HG03460 (cell line): ENCODE data around the gene P2RY11.

Experiments used
- ATAC-seq: cut with Tn5 transposase; IDR thresholded peaks from one replicate; pipeline ENCODE4 v1.9.1; 2021; ENCODE audit not compliant: unreplicated experiment

Gene P2RY11

DNA sequence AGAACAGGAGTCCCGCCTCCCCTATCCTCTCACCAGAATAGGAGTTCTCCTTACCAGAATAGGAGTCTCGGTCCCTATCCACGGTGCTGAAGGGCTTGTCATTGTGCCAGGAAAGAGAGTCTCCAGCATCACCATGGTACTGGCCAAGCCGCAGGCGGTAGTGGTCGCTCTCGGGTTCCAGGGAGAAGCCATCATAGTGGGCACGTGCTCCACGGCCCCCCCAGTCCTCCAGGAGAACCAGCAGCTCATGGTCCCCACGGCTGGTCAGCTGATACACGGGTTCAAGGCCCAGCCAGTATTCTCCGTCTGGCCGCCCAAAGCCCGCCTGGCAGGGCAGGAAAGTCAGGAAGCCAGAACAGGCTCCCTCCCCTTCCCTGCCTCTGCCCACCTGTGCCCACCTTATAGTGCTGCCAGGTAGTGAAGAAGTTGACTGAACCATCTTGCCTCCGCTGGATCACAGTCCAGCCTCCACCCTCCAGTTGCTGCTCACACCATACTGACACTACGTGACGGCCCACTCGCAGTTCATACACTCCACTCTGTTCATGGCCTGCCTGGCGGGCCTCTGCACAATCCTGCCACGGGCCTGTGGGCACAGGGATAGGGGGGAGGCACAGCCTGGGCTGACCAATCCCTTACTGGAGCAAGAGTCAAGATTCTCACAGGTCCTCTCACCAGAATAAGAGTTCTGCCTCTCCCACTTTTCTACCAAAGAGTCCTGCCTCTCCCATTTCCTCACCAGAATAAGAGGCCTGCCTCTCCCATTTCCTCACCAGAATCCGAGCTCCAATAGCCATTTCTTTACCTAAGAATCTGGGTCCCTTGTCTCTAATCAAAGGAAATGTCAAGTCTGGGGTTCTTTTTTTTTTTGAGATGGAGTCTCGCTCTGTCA is 18.0 kb upstream of the P2RY11 start:
- ATAC-seq: no peak

DNA sequence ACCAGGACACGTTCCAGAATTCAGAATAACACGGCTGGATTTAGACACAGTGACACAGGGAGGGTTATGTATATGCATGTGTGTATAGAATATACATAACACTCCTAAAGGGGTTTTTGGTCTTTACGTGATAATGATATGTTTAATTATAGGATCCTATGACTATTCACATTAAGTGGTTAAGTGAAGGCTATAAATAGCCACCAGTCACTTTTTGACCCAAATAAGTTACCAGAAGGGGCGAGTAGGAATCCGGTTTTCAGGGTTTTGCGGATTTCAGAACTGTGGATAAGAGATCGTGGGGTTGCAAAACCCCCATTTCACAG is 15.9 kb upstream of the P2RY11 start:
- no peak for ATAC-seq

DNA sequence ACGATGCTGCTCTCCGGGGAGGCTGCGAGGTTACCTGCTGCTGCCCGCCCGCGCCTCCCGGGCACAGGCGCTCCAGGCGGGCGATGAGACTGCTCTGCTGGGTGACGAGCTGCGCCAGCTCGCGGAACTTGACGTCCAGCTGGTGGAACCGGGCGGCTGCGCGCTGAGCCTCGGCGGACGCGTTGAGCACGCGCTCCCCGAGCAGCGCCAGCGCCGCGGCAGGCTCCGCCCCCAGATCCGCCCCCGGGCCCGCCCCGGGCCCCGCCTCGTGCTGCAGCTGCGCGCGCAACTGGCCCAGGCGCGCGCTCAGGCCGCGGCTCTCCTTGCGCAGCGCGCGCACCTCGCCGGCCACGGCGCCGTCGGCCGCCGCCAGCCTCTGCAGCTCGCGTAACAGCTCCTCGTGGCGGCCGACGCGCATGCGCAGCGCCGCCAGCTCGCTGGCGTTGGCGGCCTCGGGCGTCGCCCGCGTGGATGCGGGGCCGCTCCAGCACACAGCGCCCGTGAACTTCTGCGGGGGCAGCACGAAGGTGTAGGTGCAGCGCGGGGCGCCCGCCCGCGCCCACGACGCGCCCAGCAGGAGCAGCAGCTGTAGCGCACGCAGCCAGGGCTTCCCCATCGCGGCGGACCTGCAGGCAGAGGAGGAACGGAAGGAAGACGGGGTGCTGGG is 15.4 kb upstream of the P2RY11 start:
- ATAC-seq: peak; percentile 56

DNA sequence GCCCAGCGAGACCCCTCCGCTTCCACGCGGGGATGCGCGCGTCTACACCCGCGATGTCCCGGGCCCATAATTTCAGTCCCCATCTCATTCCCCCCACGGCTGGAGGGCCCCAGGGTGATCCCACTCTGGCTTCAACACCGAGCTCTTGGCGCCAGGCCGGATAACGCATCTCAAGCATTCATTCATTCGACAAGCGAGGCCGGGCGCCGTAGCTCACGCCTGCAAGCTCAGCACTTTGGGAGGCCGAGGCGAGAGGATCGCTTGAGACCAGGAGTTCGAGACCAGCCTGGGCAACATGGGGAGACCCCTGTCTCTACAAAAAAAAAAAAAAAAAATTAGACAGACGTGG is 14.9 kb upstream of the P2RY11 start:
- ATAC-seq: no peak

DNA sequence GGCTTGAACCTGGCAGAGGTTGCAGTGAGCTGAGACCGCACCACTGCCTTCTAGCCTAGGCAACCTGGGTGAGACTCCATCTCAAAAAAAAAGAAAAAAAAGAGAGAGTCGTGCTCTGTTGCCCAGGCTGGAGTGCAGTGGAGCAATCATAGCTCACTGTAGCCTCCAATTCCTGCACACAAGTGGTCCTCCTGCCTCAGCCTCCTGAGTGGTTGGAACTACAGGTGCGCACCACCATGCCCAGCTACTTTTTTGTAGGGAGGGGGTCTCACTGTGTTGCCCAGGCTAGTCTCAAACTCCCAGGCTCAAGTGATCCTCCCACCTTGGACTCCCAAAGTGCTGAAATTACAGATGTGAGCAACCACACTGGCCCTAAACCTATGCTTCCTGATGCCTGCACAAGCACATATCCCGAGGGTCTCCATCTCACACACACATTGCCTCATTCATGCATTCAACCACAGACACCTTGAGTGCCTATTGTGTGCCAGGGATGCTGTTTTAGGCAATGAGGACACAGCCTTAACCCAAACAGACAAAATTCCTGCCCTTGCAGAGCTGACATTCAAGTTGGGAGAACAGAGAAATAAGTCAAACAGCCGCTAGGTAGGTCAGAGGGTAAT is 11.2 kb upstream of the P2RY11 start:
- ATAC-seq: no peak

DNA sequence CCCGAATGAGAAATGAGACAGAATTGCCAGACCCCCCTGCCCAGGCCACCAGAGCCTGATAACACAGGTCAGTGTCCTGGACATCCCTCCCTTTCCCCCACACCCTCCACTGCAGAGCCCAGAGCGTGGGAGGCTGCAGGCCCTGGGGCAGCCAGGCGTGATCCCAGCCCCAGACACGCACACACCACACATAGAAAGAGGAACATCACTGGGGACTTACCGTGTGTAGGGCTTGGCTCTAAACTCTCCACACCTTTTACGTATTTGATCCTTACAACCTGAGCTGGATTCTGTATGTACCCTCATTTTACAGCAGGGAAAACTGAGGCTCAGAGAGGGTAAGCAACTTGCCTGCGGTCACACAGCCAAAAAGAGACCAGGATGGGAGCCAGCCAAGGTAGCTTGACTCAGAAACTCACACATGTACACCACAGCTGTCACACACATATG is 8.7 kb upstream of the P2RY11 start:
- peak; percentile 32 for ATAC-seq

DNA sequence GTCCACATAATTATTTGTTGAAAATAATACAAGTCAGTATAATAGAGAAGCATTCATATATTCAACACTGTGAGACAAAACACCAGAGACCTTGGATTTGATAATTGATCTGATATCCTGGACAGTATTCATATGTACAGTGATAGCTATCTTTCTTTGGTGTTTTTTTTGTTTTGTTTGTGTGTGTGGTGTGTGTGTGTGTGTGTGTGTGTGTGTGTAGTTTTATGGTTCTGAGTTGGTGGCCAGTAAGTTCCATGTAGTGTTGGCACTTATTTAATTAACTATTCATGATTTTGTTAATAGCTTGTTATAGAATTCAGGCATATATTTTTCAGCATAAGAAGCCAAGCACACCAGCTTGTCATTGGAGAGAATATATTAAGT is 7.4 kb upstream of the P2RY11 start:
- no peak for ATAC-seq

DNA sequence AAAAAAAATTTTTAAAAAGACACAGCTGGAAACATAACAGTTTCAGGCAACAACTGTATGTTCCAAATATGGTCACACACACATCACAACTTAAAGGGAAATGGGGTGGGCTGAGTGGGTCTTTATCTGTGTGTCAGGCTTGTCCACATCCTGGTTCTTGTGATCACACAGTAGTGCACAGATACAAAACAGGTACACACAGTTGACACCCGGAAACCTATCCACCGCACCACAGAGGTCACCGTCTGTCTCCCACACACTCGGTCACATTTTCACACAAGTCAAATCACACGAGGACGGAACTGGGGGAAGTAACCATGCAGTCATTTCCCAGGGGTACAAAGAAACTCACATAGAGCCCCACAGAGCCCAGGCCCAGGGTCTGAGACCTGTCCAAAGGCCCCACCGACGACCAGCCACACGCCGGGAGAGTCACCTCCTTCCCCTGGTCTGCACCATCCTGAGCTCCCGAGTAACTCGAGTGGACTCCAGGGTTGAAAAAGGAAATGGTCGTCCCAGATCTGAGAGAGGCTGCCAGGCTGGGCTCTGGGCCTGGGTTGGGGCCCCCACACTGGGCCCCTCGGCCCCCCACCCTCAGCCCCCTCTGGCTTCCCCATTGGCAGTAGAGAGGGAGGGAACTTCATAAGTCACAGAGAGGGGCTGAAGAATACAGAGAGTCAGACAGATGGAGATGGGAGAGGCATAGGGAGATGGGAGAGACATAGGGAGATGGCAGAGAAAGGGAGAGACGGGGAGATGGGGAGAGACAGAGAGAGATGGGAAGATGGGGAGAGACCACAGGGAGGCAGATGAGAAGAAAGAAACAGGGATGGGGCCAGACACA is 6.6 kb upstream of the P2RY11 start:
- ATAC-seq: peak; percentile 40

DNA sequence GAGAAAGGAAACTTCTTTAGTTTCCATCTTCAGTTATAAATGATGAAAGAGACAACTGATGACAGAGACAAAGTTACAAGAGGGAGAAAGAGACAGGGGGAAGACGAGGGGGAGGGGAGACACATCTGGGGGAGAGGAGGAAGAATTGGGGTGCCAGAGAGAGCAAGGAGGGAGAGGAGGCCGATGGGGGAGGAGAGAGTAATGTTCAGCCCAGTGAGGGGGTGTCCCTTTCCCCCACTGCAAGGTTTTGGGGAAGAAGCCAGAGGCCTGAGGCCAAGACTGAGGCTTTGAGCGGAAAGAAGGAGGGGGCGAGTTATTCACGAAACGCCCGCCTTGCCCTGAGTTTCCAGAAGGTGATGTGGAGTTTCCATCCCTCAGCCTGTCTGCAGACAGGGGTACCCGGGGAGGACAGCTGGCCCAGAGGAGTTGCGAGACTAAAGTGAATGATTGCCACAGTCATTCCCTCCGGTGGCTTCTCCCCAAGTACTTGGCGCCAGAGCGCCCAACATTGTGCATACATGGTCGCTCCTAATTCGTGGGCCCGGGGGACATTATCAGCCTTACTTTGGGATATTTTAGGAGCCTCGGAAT is 5.9 kb upstream of the P2RY11 start:
- ATAC-seq: no peak

DNA sequence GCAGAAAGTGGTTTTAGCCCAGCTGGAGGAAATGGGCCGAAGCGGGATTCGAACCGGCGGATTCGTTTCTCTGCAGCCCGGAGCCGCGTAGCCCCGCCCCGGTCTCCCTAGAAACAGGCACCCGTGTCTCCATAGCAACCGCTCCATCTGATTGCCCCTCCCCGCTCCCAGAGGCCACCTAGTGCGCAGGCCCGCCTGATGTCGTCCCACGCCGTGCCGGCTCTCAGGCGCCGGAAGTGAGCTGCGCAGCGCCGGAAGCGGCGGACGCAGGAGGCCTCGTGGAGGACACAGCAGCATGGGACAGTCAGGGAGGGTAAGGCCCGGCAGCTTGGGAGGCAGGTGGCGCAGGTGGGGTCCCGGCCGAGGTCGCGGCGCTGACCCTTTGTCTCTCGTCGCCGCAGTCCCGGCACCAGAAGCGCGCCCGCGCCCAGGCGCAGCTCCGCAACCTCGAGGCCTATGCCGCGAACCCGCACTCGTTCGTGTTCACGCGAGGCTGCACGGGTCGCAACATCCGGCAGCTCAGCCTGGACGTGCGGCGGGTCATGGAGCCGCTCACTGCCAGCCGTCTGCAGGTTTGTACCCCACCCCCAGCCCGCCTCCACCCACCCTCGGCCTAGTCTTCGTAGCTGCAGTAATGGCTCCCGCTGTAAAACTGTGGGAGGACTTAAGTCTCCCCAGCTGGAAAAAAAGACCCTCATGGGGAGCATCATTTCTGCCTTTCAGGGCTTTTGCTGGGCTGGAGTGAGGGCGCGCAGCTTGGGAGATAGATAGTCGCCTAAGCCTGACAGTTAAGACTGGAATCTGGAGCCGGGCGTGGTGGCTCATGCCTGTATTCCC is 5.2 kb upstream of the P2RY11 start, which contains the start of gene PPAN:
TSS of gene PPAN (plus strand) at position 263 of the 837 bp plus-strand sequence. CDS start at position 296, 33 bp downstream.
- ATAC-seq: peak; percentile 44

DNA sequence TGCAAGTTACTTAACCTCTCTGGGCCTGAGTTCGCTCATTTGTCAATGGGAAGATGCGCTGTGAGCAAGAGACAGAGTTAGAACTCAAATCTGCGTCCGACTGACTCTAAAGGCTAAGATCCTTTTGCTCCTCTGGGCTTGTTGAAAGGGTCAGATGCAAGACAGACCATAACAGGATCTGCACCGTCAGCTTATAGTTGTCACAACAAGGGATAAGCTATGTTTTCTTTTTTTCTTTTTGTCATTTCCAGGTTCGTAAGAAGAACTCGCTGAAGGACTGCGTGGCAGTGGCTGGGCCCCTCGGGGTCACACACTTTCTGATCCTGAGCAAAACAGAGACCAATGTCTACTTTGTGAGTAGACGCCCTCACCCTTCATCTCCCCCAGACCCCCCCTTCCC is 4.2 kb upstream of the P2RY11 start:
- no peak for ATAC-seq

DNA sequence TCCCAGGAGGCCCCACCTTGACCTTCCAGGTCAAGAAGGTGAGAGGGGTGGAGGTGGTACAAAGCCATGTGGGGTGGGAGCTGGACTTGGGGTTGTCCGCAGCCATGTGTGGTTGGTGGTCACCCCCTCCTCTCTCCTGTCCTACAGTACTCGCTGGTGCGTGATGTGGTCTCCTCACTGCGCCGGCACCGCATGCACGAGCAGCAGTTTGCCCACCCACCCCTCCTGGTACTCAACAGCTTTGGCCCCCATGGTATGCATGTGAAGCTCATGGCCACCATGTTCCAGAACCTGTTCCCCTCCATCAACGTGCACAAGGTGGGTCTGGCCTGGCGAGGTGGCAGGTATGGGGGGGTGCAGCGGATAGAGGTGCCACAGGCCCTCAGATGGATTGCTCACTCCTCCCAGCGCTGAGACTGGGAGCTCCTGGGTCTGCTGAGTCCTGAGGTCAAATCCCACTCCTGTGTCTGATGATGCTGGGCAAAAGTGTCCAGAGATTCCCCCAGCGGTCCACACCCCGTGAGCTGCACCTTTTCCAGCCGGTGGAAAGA is 3.6 kb upstream of the P2RY11 start:
- ATAC-seq: no peak

DNA sequence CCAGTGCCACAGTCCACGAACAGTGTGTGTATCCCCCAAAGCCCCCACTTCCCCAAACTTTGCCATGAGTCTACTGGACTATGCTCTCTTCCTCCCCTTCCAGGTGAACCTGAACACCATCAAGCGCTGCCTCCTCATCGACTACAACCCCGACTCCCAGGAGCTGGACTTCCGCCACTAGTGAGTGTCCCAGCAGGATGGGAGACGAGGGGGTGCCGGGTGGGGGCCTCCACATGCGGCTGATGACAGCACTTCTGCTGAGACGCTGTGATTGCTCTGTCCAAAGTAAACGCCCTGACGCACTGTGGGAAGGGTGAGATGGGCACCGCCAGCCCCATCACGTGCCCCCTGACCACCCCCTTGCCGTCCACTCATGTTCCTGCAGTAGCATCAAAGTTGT is 2.0 kb upstream of the P2RY11 start:
- ATAC-seq: no peak

DNA sequence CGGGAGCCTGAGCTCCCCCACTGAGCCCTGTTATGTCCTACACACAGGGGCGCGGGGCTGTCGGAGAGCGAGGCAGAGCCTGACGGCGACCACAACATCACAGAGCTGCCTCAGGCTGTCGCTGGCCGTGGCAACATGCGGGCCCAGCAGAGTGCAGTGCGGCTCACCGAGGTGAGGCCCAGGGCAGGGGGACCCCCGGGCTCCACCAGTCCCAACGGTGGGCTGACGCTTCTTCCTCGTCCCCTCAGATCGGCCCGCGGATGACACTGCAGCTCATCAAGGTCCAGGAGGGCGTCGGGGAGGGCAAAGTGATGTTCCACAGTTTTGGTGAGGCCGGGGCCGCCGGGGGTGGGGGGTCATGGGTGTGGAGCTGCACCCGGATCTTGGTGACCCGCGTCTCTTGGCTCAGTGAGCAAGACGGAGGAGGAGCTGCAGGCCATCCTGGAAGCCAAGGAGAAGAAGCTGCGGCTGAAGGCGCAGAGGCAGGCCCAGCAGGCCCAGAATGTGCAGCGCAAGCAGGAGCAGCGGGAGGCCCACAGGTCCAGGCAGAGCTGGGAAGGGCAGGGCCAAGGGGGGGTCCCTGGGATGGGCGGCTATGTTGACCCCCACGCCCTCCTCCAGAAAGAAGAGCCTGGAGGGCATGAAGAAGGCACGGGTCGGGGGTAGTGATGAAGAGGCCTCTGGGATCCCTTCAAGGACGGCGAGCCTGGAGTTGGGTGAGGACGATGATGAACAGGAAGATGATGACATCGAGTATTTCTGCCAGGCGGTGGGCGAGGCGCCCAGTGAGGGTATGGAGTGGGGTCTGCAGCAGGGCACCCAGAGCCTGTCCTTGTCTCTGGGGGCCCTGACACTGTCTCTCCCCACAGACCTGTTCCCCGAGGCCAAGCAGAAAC is 1.2 kb upstream of the P2RY11 start:
- no peak for ATAC-seq

DNA sequence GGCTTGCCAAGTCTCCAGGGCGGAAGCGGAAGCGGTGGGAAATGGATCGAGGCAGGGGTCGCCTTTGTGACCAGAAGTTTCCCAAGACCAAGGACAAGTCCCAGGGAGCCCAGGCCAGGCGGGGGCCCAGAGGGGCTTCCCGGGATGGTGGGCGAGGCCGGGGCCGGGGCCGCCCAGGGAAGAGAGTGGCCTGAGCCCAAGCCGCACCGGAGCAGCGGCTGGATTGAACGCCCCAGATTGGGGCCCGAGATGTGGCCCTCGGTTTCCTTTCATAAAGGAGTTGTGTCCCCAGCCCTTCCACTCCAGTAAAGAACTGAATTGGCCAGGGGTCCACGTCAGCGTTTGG is 548 bp upstream of the P2RY11 start:
- no peak for ATAC-seq

DNA sequence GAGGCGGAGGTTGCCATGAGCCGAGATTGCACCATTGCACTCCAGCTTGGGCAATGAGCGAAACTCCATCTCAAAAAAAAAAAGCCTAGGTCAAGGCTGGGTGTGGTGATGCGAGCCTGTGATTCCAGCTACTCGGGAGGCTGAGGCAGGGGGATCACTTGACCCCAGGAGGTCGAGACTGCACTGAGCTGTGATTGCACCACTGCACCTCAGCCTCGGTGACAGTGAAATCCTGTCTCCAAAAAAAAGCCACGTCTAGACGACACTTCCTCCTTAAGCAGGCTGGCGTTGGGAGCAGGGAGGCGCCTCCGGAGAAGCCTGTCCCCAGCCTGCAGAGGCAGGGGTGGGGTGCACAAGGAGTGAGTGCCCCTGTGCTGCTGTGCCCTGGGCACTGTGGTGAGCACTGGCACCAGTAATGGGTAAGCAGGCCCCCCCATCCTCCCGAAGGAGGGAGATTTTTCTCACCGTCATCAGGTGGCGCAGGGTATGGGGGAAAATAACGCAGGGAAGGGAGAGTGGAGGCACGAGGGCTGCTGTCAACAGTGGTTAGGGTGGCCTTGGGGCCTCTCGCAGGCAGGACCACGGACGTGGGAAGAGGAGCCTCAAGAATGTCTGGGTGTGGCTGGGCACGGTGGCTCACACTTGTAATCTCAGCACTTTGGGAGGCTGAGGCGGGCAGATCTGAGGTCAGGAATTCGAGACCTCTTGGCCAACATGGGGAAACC is 706 bp downstream of the P2RY11 start:
- no peak for ATAC-seq

DNA sequence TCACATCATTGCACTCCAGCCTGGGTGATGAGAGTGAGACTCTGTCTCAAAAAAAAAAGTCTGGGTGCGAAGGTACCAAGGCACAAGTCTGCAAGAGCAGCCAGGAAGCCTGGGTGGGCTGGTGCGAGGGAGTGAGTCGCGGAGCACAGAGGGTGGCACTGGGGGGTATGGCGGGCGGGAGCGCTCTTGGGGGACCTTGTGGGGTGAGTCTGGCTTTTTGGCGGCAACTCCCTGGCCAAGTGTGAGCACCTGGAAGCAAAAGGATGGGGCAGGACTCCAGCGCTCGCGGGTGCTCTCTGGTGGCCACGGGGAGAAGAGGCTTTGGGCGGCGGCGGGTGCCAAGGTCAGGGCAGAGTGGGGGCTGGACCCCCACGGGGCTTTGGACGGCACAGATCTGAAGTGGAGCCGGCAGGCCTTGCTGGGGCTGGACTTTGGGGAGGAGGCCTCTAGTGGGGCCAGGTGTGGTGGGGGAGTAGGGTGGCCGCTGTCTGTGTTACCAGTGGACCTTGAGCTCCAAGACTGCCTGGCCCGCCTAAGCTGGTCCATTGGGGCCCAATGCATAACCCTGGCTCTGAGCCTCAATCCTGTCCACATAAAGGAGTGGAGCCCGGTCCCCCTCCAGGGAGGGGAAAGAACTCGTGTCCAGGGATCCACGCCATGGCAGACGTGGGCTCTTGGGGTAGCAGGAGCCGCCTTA is 1.6 kb downstream of the P2RY11 start:
- ATAC-seq: no peak

DNA sequence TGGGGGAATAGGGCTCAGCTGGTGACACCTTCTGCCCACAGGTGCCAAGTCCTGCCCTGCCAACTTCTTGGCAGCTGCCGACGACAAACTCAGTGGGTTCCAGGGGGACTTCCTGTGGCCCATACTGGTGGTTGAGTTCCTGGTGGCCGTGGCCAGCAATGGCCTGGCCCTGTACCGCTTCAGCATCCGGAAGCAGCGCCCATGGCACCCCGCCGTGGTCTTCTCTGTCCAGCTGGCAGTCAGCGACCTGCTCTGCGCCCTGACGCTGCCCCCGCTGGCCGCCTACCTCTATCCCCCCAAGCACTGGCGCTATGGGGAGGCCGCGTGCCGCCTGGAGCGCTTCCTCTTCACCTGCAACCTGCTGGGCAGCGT is 2.1 kb downstream of the P2RY11 start:
- ATAC-seq: no peak
